Spleen (tissue), 11 donors: ENCODE results near the gene KANSL3. TPM values are rescaled to one million over a fixed set of nuclear protein-coding genes. Genes with fewer than 3 reads are reported as not detected.
"Not testable (repeated sequence)": the region's sequence is repeated elsewhere in the genome, so short reads cannot be mapped to it uniquely, and the experiment has no call there.

Experiments
- DNase-seq: peaks from one replicate; pipeline ENCODE4 v3.0.0-alpha.2; 2020
- H3K27ac ChIP-seq, 8 donors: fragments of 200-600 bp; sonication (generic) in 7 of 8; 1 replicate in 4 of 8; 2 replicates in 4 of 8; pipeline versions ENCODE4 v1.5.0 to v1.8.0; 2016 to 2021; ENCODE audit warnings: inconsistent platforms in 4 of 8, mild to moderate bottlenecking in 4 of 8, moderate library complexity in 1 of 8
- H3K27me3 ChIP-seq, 7 donors: fragments of 200-600 bp; sonication (generic) in 6 of 7; replicated peaks in 1 of 7; 1 replicate in 4 of 7; 2 replicates in 3 of 7; pipeline versions ENCODE4 v1.5.0 to v1.8.0; 2016 to 2021; ENCODE audit warnings: inconsistent platforms in 3 of 7, mild to moderate bottlenecking in 1 of 7
- H3K36me3 ChIP-seq, 6 donors: fragments of 200-600 bp; sonication (generic) in 5 of 6; 1 replicate in 4 of 6; 2 replicates in 2 of 6; pipeline versions ENCODE4 v1.5.0 to v1.8.0; 2016 to 2021; ENCODE audit warnings: inconsistent platforms in 2 of 6
- H3K4me1 ChIP-seq, 6 donors: fragments of 200-600 bp; sonication (generic) in 5 of 6; 1 replicate in 3 of 6; 2 replicates in 3 of 6; pipeline versions ENCODE4 v1.5.0 to v1.8.0; 2016 to 2021; ENCODE audit warnings: inconsistent platforms in 3 of 6
- H3K4me3 ChIP-seq, 8 donors: fragments of 200-600 bp; sonication (generic) in 7 of 8; 1 replicate in 4 of 8; 2 replicates in 4 of 8; pipeline versions ENCODE4 v1.5.0 to v1.8.0; 2016 to 2021; ENCODE audit warnings: inconsistent platforms in 4 of 8, mild to moderate bottlenecking in 4 of 8, moderate library complexity in 2 of 8
- H3K9me3 ChIP-seq, 8 donors: fragments of 200-600 bp; sonication (generic) in 7 of 8; 1 replicate in 4 of 8; 2 replicates in 4 of 8; pipeline versions ENCODE4 v1.5.0 to v1.8.0; 2016 to 2021; ENCODE audit warnings: inconsistent platforms in 4 of 8
- POLR2A ChIP-seq, 3 donors: fragments of 450-650 bp; IDR thresholded peaks; one replicate each; pipeline ENCODE4 v1.5.1; 2017; ENCODE audit warnings: antibody characterized with exemption in 3 of 3, mild to moderate bottlenecking in 1 of 3
- POLR2AphosphoS5 ChIP-seq, 3 donors: sonication (generic); formaldehyde crosslinking; IDR thresholded peaks; one replicate each; pipeline ENCODE4 v1.5.1; 2017; ENCODE audit warnings: antibody characterized with exemption in 3 of 3
- WGBS, 5 donors: extraction: QIAGEN DNeasy Blood & Tissue Kit in 3 of 5; methylation state at CpG; one replicate each; pipeline versions ENCODE4 v1.1.5 to v1.1.7; 2013 to 2018; 5-methylcytosine and 5-hydroxymethylcytosine counted together
- intact Hi-C: fragments of 100-400 bp; cut with DNase I; formaldehyde crosslinking; loops from one replicate; pipeline ENCODE4 v1.15.0; 2023; ENCODE audit warnings: low total_unique reads
- polyA plus RNA-seq, 3 donors: library from polyadenylated mRNA; stranded (reverse); fragments of 200-250 nt; gene quantifications; one replicate each; pipeline ENCODE4 v1.2.1, GENCODE V29; 2013
- total RNA-seq, 7 donors: library from RNA; depleted of rRNA in 3 of 7; stranded (reverse); fragments of >200 nt in 3 of 7; fragmentation: NEBNext Ultra II Directional in 4 of 7; extraction: Animal tissue kit (Norgen Biotek cat#: 25700) in 4 of 7; gene quantifications; one replicate each; pipeline versions ENCODE4 v1.1.0 to v1.2.1, GENCODE V29; 2016 to 2021
- TF ChIP-seq, protein P1 (sequence below), 11 experiments: fragments of 200-600 bp in 7 of 11; fragments of 450-650 bp in 4 of 11; sonication (generic) in 4 of 11; IDR thresholded peaks in 8 of 11; conservative IDR thresholded peaks in 3 of 11; 1 replicate in 7 of 11; 2 replicates in 4 of 11; pipeline versions ENCODE4 v1.4.0 to v1.8.0; 2016 to 2021; ENCODE audit warnings: antibody characterized with exemption in 11 of 11, inconsistent platforms in 4 of 11, mild to moderate bottlenecking in 1 of 11
- donor health status: healthy with polysubstance abuse.
- donor health status: DM: no; HTN: no; CAD: no; lungs with moderate emphysema.
- donor health status: DM: no; HTN: no; CAD: no.
- donor health status: Bipolar disorder and iron deficiency.
- donor health status: healthy.
- donor health status: DM: no; HTN: no; CAD: no.
- donor health status: DM: yes; HTN: yes; CAD: no.

Gene KANSL3
- total and polyA plus RNA-seq, 10 donors: 10.3 to 59.6 (median 48.6) TPM

DNA sequence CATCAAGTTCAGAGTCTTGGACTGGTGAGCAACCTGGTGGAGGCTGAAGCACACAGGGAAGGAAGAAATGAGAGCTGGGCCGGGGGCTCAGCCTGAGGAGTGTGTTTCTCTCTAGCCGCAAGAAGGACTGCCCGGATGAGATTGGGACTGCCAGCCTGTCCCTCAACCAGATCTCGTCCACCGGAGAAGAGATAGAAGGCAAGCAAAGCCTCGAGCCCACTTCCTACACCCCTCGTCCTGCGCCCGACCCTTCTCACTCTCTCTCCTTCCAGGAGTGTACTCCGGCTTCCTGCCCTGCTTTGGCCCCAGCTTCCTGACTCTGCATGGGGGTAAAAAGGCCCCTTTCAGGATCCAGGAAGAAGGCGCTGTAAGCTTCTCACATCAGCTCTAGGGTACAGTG lies 30.7 kb upstream of the KANSL3 start:
- Histone ChIP-seq H3K27ac (no peak overlapping the region), H3K9me3 (peaks cover 0 to 6% (median 0%) of the 10 kb centered on the region in 8 donors), H3K4me3 (no peak overlapping the region), H3K36me3 (no peaks in the 10 kb centered on the region), H3K4me1 (peaks cover 0 to 8% (median 0%) of the 10 kb centered on the region in 6 donors), H3K27me3 (no peaks in the 10 kb centered on the region)
- intact Hi-C loops: no loop called here
- WGBS, 5 donors: 59 to 72% (median 61%) methylated on average over 11 of the region's 11 CpGs
- DNase-seq: no peak
- TF ChIP-seq POLR2A (IDR thresholded peaks at IDR 0.05) (no peak), POLR2AphosphoS5 (IDR thresholded peaks at IDR 0.05) (no peak)
- TF ChIP-seq, protein P1, sequence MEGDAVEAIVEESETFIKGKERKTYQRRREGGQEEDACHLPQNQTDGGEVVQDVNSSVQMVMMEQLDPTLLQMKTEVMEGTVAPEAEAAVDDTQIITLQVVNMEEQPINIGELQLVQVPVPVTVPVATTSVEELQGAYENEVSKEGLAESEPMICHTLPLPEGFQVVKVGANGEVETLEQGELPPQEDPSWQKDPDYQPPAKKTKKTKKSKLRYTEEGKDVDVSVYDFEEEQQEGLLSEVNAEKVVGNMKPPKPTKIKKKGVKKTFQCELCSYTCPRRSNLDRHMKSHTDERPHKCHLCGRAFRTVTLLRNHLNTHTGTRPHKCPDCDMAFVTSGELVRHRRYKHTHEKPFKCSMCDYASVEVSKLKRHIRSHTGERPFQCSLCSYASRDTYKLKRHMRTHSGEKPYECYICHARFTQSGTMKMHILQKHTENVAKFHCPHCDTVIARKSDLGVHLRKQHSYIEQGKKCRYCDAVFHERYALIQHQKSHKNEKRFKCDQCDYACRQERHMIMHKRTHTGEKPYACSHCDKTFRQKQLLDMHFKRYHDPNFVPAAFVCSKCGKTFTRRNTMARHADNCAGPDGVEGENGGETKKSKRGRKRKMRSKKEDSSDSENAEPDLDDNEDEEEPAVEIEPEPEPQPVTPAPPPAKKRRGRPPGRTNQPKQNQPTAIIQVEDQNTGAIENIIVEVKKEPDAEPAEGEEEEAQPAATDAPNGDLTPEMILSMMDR (IDR thresholded peaks at IDR 0.05 in 8 of 11, conservative IDR thresholded peaks at IDR 0.05 in 3 of 11): no peak

DNA sequence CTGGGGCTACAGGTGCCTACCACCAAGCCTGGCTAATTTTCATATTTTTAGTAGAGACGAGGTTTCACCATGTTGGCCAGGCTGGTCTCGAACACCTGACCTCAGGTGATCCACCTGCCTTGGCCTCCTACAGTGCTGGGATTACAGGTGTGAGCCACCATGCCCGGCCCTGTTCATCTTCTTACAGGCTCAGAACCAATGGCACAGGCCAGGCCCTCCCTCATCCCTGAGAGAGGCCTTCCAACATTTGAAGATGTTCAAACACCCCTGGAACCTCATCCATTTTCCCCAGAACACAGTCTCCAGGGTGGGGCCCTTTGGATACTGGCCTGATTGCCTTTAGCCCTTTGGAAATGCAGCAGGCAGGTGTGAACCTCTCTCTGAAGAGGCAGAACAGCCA lies 27.6 kb upstream of the KANSL3 start:
- H3K4me3 ChIP-seq, H3K27me3 ChIP-seq, H3K9me3 ChIP-seq, H3K36me3 ChIP-seq, intact Hi-C loops, DNase-seq, H3K4me1 ChIP-seq: not testable (repeated sequence)
- 82 to 97% (median 88%) methylated on average over 3 of the region's 3 CpGs for WGBS, 5 donors
- peak overlapping the region in 3 of 8 donors; percentile 27 to 47 (median 42) for H3K27ac ChIP-seq

DNA sequence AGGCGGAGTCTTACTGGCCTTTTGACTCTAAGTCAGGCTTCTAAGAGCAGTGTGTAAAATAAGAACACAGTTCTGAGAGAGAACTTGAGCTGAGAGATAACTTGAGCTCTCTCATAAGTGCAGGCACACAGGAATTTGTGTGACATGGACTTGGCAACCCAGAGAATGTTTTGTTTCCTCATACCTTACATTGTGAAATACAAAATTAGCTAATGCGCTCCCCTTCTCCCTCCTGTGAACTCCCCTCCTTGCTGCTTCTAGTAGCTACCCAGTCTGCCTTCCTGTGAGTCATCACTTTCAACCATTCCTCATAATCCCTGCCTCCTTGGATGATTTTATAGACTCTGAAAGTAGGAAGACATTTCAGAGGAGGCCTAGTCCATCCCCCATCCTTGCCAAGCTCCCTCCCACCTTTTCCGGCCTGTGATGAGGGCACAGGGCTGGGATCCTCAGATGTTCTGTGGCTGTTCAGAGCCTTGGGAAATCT lies 27.0 kb upstream of the KANSL3 start:
- Histone ChIP-seq H3K36me3 (no peaks in the 10 kb centered on the region), H3K27ac (peak overlapping the region in 3 of 8 donors; percentile 27 to 47 (median 42)), H3K4me1 (peaks cover 0 to 8% (median 0%) of the 10 kb centered on the region in 6 donors), H3K9me3 (peaks cover 0 to 6% (median 0%) of the 10 kb centered on the region in 8 donors), H3K4me3 (no peak overlapping the region), H3K27me3 (no peaks in the 10 kb centered on the region)
- TF ChIP-seq POLR2A (IDR thresholded peaks at IDR 0.05): no peak
- TF ChIP-seq, protein P1 (IDR thresholded peaks at IDR 0.05 in 8 of 11, conservative IDR thresholded peaks at IDR 0.05 in 3 of 11): no peak
- no peak for TF ChIP-seq POLR2AphosphoS5 (IDR thresholded peaks at IDR 0.05)
- no peak for DNase-seq
- intact Hi-C loops: no loop called here
- 67 to 88% (median 84%) methylated on average over 3 of the region's 3 CpGs for WGBS, 5 donors

DNA sequence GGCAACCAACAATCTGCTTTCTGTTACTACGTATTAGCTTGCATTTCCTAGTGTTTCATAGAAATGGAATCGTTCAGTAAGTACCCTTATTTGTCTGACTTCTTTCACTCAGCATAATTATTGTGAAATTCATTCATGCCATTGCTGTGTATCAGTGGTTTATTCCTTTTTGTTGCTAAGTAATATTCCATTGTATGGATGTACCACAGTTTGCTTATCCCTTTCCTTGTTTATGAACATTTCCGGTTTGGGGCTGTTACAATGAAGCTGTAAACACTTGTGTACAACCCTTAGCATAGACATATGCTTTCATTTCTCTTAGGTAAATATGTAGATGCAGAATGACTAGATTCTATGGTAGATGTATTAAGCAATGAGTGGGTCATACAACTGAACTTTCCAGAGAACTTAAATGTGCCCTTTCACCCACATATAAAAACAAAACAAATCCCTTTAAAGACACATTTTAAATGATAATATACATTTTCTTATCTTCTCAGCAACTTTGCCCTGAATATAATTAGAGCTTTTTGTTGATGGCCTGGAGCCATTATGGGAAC lies 26.3 kb upstream of the KANSL3 start:
- Histone ChIP-seq H3K36me3 (no peaks in the 10 kb centered on the region), H3K4me1 (peaks cover 0 to 8% (median 0%) of the 10 kb centered on the region in 6 donors), H3K4me3 (no peak overlapping the region), H3K9me3 (peaks cover 0 to 6% (median 0%) of the 10 kb centered on the region in 8 donors), H3K27me3 (no peaks in the 10 kb centered on the region), H3K27ac (peak overlapping the region in 3 of 8 donors; percentile 27 to 47 (median 31))
- DNase-seq: no peak
- WGBS, 5 donors: 87 to 93% (median 91%) methylated on average over 3 of the region's 3 CpGs
- intact Hi-C loops: no loop called here
- no peak for TF ChIP-seq POLR2AphosphoS5 (IDR thresholded peaks at IDR 0.05)
- TF ChIP-seq, protein P1 (IDR thresholded peaks at IDR 0.05 in 8 of 11, conservative IDR thresholded peaks at IDR 0.05 in 3 of 11): no peak
- TF ChIP-seq POLR2A (IDR thresholded peaks at IDR 0.05): no peak
